Ovary (tissue), 3 donors: Measurements from ENCODE around the gene CENPB.

ENCODE experiments used
- CTCF ChIP-seq, 3 donors: fragments of 450-650 bp in 2 of 3; fragments of 200-600 bp in 1 of 3; IDR thresholded peaks; one replicate each; pipeline versions ENCODE4 v1.5.1 to v1.8.0; 2016 to 2022; ENCODE audit warnings: antibody characterized with exemption in 3 of 3, mild to moderate bottlenecking in 1 of 3
- EP300 ChIP-seq: sonication (generic); formaldehyde crosslinking; IDR thresholded peaks from one replicate; pipeline ENCODE4 v1.6.1; 2017; ENCODE audit warnings: antibody characterized with exemption
- donor health status: DM: no; HTN: no; CAD: no.

GRCh38 chr20:3767110-3767426, 19.5 kb downstream of the CENPB start:
- no peak for TF ChIP-seq CTCF (IDR thresholded peaks at IDR 0.05)
- TF ChIP-seq EP300 = no peak
